ENCODE data around the gene ZNF384. TPM values are rescaled to one million over a fixed set of nuclear protein-coding genes. Genes with fewer than 3 reads are reported as not detected.
"Not testable (repeated sequence)": the region's sequence is repeated elsewhere in the genome, so short reads cannot be mapped to it uniquely, and the experiment has no call there.

The ZNF384 gene
- total RNA-seq = 32.7 TPM
- long read RNA-seq, partial matches to known transcripts = 15 of 34 reads
- long read RNA-seq, other reads (novel, unspliced or antisense) = 17 of 34 reads

DNA sequence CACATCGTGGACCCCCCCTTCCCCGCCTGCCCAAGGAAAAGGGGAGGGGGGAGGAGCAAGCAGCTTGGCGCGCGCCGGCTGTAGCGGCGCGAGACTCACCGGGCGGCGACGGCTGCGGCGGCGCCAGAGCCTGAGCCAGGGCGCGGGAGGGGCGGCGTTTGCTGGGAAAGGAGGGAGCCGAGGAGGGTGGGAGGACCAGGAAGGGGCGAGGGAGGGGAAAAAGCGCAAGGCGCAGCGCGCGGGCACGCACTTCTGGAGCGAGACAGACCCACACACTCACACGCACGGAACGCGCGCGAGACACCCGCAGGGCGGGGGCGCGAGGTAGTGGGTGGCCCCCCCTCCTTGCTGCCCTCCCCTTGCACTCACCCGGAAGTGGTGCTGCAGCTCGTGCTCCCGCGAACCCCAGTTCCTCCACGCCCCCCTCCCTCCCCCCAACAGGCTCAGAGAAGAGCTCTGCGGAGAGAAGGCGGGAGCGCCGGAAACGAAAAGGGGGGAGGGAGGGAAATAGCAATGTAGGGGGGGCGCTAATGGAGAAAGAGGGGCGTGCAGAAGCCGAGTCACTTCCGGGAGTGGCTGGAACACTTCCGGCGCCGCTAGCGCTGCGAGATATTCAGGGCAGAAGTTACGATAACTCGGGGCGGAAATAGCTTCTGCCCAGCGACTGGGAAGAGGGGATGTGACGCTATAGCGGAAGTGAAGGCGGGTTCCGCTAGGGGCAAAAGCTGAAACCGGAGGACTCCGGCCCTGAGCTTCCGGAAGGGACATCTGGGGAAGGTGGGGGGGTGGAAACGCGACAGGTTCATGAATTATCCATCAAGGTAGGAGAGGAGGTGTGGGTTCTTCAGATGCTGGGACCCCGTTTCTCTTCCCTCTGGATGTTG lies at the start of gene ZNF384:
Gene ZNF384 (minus strand): TSS at position 377 of the 884 bp plus-strand sequence. CDS start 9,855 bp downstream, outside the sequence.
- intact Hi-C loops (cut with DNase I) = loop anchor here (1.0 to 10.0 kb wide), 4 partner anchors 26 to 286 kb away; partner anchors contain the start of genes EMG1, ING4 and PHB2
- peak; percentile 99 for DNase-seq (ENCODE audit: low spot score)

GRCh38 chr12:6736754-6737153 lies 47.6 kb upstream of the ZNF384 start:
- intact Hi-C loops (cut with DNase I) = no loop called here
- no peak for DNase-seq (ENCODE audit: low spot score)

DNA sequence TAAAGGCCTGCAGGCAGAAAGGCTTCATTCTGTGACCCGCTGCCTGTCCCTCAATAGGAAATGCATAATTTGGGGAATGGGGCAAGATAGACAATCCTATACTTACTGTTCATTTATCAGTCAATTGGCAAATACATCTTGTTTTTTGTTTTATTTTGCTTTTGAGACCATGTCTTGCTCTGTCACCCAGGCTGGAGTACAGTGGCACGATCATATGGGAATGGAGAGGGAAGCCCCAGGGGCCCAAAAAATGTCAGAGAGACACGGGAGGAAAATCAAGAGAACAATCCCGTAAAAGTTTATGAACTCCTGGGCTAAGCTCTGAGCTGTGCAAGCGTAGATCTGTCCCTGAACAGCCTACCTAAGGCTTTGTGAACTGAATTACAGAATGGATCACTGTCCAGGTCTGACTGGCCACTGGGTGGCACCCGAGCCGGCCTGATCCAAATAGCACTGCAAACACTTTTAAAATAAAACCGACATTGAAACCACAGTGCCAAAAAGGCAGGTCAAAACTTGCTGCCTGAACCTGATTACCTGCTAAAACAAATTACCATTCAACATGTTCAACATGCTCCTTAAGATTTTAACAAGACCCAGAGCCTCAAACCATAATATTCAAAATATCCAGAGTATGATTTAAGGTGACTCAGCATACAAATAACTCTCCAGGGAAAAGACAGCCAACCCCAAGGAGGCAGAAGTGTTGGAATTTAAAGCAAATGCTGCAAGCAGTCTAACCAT lies 46.4 kb upstream of the ZNF384 start:
- intact Hi-C loops (cut with DNase I) = loop anchor here (1.0 kb wide), 1 partner anchor 44 kb away; no protein-coding TSS in a partner anchor

GRCh38 chr12:6734506-6735387 lies 45.6 kb upstream of the ZNF384 start:
- no peak for DNase-seq (ENCODE audit: low spot score)
- intact Hi-C loops (cut with DNase I) = loop anchor here (1.0 kb wide), 1 partner anchor 45 kb away; no protein-coding TSS in a partner anchor

More for the DNA sequence above, 46.4 kb upstream of the ZNF384 start:
- peak; percentile 83 for DNase-seq (ENCODE audit: low spot score)

GRCh38 chr12:6730169-6730568 lies 41.0 kb upstream of the ZNF384 start:
- intact Hi-C loops (cut with DNase I) = no loop called here
- no peak for DNase-seq (ENCODE audit: low spot score)

- no peak for DNase-seq (ENCODE audit: low spot score)
- intact Hi-C loops (cut with DNase I) = no loop called here
Measured at GRCh38 chr12:6729186-6729585, 40.0 kb upstream of the ZNF384 start.

DNA sequence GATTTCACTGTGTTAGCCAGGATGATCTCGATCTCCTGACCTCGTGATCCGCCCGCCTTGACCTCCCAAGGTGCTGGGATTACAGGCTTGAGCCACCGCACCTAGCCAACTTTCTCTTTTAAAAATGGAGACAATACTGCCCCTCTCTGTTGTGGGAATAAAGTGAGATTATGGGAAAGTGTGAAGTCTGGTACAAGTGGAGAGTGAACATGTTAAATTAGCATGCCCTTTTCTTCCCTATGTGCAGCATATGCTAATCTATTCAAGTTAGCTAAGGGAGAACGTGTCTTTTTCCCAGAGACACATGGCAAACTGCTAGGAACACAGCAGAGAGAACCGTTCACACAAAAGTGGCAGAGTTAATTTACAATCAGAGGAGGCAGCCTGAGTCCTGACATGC lies 36.2 kb upstream of the ZNF384 start:
- no peak for DNase-seq (ENCODE audit: low spot score)
- intact Hi-C loops (cut with DNase I) = no loop called here

GRCh38 chr12:6724409-6724797 lies 35.2 kb upstream of the ZNF384 start:
- intact Hi-C loops (cut with DNase I) = no loop called here
- DNase-seq (ENCODE audit: low spot score) = no peak

- intact Hi-C loops (cut with DNase I) = loop anchor here (1.0 kb wide), 2 partner anchors 35 to 61 kb away; partner anchors contain the start of genes ING4 and ZNF384
- peak; percentile 99 for DNase-seq (ENCODE audit: low spot score)
Measured at GRCh38 chr12:6723607-6724408, 34.6 kb upstream of the ZNF384 start, which contains the start of gene COPS7A. TSS of gene COPS7A (plus strand) at chr12:6724046. CDS start at chr12:6724657, 611 bp downstream.

- no peak for DNase-seq (ENCODE audit: low spot score)
- intact Hi-C loops (cut with DNase I) = loop anchor here (1.0 kb wide), 2 partner anchors 34 to 60 kb away; partner anchors contain the start of genes ING4 and ZNF384
Measured at GRCh38 chr12:6722863-6723262, 33.7 kb upstream of the ZNF384 start.

GRCh38 chr12:6716874-6717437 lies 27.8 kb upstream of the ZNF384 start:
- intact Hi-C loops (cut with DNase I) = no loop called here
- no peak for DNase-seq (ENCODE audit: low spot score)

- DNase-seq (ENCODE audit: low spot score); intact Hi-C loops (cut with DNase I): not testable (repeated sequence)
Measured at GRCh38 chr12:6716031-6716873, 27.1 kb upstream of the ZNF384 start.

DNA sequence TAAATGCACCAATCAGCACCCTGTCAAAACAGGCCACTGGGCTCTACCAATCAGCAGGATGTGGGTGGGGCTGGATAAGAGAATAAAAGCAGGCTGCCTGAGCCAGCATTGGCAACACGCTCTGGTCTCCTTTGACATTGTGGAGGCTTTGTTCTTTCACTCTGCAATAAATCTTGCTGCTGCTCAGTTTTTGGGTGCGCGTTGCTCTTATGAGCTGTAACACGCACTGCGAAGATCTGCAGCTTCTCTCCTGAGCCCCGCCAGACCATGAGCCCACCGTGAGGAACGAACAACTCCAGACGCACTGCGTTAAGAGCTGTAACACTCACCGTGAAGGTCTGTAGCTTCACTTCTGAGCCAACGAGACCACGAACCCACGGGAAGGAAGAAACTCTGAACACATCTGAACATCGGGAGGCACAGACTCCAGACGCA lies 19.8 kb upstream of the ZNF384 start:
- DNase-seq (ENCODE audit: low spot score) = peak; percentile 26
- intact Hi-C loops (cut with DNase I) = no loop called here

GRCh38 chr12:6708351-6708750 lies 19.2 kb upstream of the ZNF384 start:
- peak; percentile 54 for DNase-seq (ENCODE audit: low spot score)
- intact Hi-C loops (cut with DNase I) = not testable (repeated sequence)

GRCh38 chr12:6703631-6704030 lies 14.5 kb upstream of the ZNF384 start:
- no peak for DNase-seq (ENCODE audit: low spot score)
- intact Hi-C loops (cut with DNase I) = no loop called here

DNA sequence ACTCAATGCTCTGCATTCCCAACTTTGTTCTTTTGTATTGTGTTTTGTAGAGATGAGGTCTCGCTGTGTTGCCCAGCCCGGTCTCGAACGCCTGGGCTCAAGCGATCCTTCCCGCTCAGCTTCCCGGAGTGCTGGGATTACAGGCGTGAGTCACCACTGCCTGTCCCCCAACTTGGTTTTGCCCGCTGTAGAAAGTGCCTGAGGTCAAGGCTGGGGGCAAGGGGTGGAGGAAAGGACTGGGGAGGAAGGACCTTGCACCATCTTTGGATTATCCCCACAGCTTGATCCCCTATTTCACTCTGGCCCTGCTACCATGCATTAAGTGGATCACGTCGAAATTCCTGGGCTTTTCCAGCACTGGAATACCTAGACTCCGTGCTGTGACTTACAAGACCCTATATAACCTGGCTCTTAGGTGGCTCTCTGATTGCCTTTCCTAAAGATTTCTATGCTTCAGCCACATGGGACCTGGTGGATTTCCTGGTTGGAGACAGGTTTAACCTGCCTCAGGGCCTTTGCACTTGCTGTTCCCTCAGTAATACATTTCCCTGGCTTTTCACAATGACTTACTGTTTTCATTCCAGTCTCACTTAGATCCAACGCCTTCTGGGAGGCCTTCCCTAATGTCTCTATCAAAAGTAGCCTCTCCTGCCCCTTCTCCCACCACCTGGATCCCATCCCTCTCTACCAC lies 12.0 kb upstream of the ZNF384 start:
- DNase-seq (ENCODE audit: low spot score) = no peak
- intact Hi-C loops (cut with DNase I) = no loop called here

Measured in cardiac septum (tissue), 1 donor.